Measurements from ENCODE around the gene TUBGCP3.

GRCh38 chr13:112496166-112496565 is 91.8 kb downstream of the TUBGCP3 start:
- TF ChIP-seq POLR2A (IDR thresholded peaks at IDR 0.05; ENCODE audit: low read depth, low read length) = no peak
- no peak for TF ChIP-seq POLR2AphosphoS5 (IDR thresholded peaks at IDR 0.05; ENCODE audit: low read depth, low read length)
- no peak for TF ChIP-seq SPI1 (IDR thresholded peaks at IDR 0.05; ENCODE audit: low read depth, low read length)
- no peak for TF ChIP-seq TAF1 (IDR thresholded peaks at IDR 0.05; ENCODE audit: low read depth, low read length)
